ENCODE data around the gene FKBP8.

- TF ChIP-seq CTCF (IDR thresholded peaks at IDR 0.05) (no peak), POLR2AphosphoS5 (IDR thresholded peaks at IDR 0.05) (no peak)
Measured at GRCh38 chr19:18521692-18522123, 21.7 kb downstream of the FKBP8 start, which contains the start of gene ELL.

All from prostate gland (tissue), 2 donors.